HepG2 (cell line): ENCODE data around the gene GAREM1. TPM values are rescaled to one million over a fixed set of nuclear protein-coding genes. Genes with fewer than 3 reads are reported as not detected.
A peak's percentile ranks its signal among the peaks of the same experiment; 100 is the strongest.

ENCODE experiments used
- FOXP1 ChIP-seq, 2 experiments: fragments of 450-650 bp in 1 of 2; IDR thresholded peaks; 2 replicates each; pipeline ENCODE4 v1.6.1; 2017 to 2018; ENCODE audit warnings: antibody characterized with exemption in 1 of 2
- IRF2 ChIP-seq: IDR thresholded peaks from 2 replicates; pipeline ENCODE4 v1.6.1; 2018; ENCODE audit warnings: missing genetic modification reagents, missing compliant biosample characterization
- MIER3 ChIP-seq: IDR thresholded peaks from 2 replicates; pipeline ENCODE4 v1.6.1; 2016; ENCODE audit warnings: missing compliant biosample characterization, borderline replicate concordance
- NAIF1 ChIP-seq: sonication (generic); formaldehyde crosslinking; IDR thresholded peaks from 2 replicates; pipeline ENCODE4 v1.5.0; 2020; ENCODE audit warnings: mild to moderate bottlenecking, missing genetic modification reagents, borderline replicate concordance
- RCOR2 ChIP-seq: IDR thresholded peaks from 2 replicates; pipeline ENCODE4 v1.6.1; 2016; ENCODE audit warnings: missing biosample characterization, missing genetic modification reagents
- TP53 ChIP-seq: sonication (generic); formaldehyde crosslinking; conservative IDR thresholded peaks from 2 replicates; pipeline ENCODE4 v1.4.0; 2020; ENCODE audit warnings: missing genetic modification reagents
- WIZ ChIP-seq: sonication (generic); formaldehyde crosslinking; IDR thresholded peaks from 2 replicates; pipeline ENCODE4 v1.5.1; 2020; ENCODE audit warnings: mild to moderate bottlenecking, missing genetic modification reagents
- ZNF292 ChIP-seq: sonication (generic); formaldehyde crosslinking; IDR thresholded peaks from 2 replicates; pipeline ENCODE4 v1.8.1; 2022; ENCODE audit warnings: mild to moderate bottlenecking, low read depth, missing genetic modification reagents, borderline replicate concordance
- ZNF317 ChIP-seq: sonication (generic); formaldehyde crosslinking; IDR thresholded peaks from 2 replicates; pipeline ENCODE4 v1.5.0; 2020; ENCODE audit warnings: mild to moderate bottlenecking, missing genetic modification reagents
- ZNF614 ChIP-seq: IDR thresholded peaks from 2 replicates; pipeline ENCODE4 v1.6.1; 2018; ENCODE audit warnings: missing biosample characterization, missing genetic modification reagents, inconsistent platforms, borderline replicate concordance
- ZZZ3 ChIP-seq: sonication (generic); formaldehyde crosslinking; IDR thresholded peaks from 2 replicates; pipeline ENCODE4 v1.4.0; 2020; ENCODE audit warnings: missing genetic modification reagents, mild to moderate bottlenecking, borderline replicate concordance
- polyA plus RNA-seq, 8 experiments: library from polyadenylated mRNA; depleted of rRNA in 3 of 8; stranded (reverse) in 7 of 8; unstranded in 1 of 8; fragments of >200 nt; fragmentation: Illumina TruSeq in 4 of 8; extraction: Trizol in 4 of 8; gene quantifications; 2 replicates each; pipeline versions ENCODE4 v1.2.1 to v1.2.3, GENCODE V29; 2011 to 2016; ENCODE audit warnings: low read depth in 4 of 8, missing spikeins in 1 of 8, mixed read lengths in 1 of 8; ENCODE audit not compliant: insufficient read depth in 1 of 8
- total RNA-seq, 5 experiments: library from RNA; depleted of rRNA; stranded (reverse); fragments of >200 nt; fragmentation: Illumina TruSeq; extraction: Trizol; gene quantifications; 2 replicates each; pipeline ENCODE4 v1.2.3, GENCODE V29; 2016; ENCODE audit warnings: low read depth in 1 of 5
- TF ChIP-seq, protein P1 (sequence below): sonication (generic); formaldehyde crosslinking; IDR thresholded peaks from 2 replicates; pipeline ENCODE4 v1.4.0; 2020; ENCODE audit warnings: mild to moderate bottlenecking, missing genetic modification reagents
- TF ChIP-seq, protein P2 (sequence below), 2 experiments: fragments of 450-650 bp in 1 of 2; sonication (generic) in 1 of 2; formaldehyde crosslinking in 1 of 2; IDR thresholded peaks; 2 replicates each; pipeline versions ENCODE4 v1.6.1 to v1.8.0; 2016 to 2022; ENCODE audit warnings: antibody characterized with exemption in 1 of 2, mild to moderate bottlenecking in 1 of 2, missing genetic modification reagents in 1 of 2
- TF ChIP-seq, protein P3 (sequence below): fragments of 450-650 bp; IDR thresholded peaks from 2 replicates; pipeline ENCODE4 v1.6.1; 2017
- TF ChIP-seq, protein P4 (sequence below): sonication (generic); formaldehyde crosslinking; IDR thresholded peaks from 2 replicates; pipeline ENCODE4 v1.4.0; 2020; ENCODE audit warnings: mild to moderate bottlenecking, missing genetic modification reagents

The GAREM1 gene
- total and polyA plus RNA-seq, 2 of the 13 experiments (the other 11 are each of a cell fraction or from before 2014, with no cell fraction given) = 2.5 to 2.9 TPM

DNA sequence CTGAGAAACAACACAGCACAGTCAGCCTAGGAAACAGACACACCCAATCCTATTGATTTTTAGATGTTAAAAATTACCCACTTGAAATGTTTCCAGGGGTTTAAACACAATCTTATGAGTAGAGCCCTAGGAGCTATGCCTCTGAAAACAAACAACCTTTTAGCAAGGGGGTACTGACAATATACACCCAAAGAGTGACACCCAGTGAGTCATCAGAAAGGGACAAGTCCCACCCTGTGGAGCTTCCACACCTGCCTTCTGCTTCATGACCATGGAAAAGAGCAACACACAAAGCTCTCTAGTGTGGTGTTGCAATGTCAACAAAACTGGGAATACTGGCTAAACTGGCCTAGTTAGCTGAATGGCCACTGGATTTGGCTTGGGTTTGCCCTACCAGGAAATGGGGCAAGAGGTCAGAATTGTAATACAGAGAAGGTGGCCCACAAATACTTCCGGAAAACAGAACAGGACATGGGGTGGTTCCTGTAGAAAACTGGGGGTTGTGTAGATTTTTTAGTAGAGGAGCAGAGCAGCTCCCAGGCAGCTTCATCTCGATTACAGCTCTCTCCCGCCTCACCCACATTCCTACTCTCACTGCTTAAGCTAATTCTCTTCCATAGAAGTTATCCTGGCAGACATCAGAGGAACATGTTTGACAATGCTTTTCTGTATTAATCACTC lies 98.2 kb downstream of the GAREM1 start (continued):
- peak; percentile 53; the same call in 1 of the 2 replicates for TF ChIP-seq FOXP1 (IDR thresholded peaks at IDR 0.05)
- peak; percentile 88 for TF ChIP-seq FOXP1 (CRISPR knock-in tag; IDR thresholded peaks at IDR 0.05)
- peak; percentile 85 for TF ChIP-seq IRF2 (CRISPR knock-in tag)
- TF ChIP-seq, protein P1, sequence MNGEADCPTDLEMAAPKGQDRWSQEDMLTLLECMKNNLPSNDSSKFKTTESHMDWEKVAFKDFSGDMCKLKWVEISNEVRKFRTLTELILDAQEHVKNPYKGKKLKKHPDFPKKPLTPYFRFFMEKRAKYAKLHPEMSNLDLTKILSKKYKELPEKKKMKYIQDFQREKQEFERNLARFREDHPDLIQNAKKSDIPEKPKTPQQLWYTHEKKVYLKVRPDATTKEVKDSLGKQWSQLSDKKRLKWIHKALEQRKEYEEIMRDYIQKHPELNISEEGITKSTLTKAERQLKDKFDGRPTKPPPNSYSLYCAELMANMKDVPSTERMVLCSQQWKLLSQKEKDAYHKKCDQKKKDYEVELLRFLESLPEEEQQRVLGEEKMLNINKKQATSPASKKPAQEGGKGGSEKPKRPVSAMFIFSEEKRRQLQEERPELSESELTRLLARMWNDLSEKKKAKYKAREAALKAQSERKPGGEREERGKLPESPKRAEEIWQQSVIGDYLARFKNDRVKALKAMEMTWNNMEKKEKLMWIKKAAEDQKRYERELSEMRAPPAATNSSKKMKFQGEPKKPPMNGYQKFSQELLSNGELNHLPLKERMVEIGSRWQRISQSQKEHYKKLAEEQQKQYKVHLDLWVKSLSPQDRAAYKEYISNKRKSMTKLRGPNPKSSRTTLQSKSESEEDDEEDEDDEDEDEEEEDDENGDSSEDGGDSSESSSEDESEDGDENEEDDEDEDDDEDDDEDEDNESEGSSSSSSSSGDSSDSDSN = peak; percentile 55
- TF ChIP-seq, protein P2, sequence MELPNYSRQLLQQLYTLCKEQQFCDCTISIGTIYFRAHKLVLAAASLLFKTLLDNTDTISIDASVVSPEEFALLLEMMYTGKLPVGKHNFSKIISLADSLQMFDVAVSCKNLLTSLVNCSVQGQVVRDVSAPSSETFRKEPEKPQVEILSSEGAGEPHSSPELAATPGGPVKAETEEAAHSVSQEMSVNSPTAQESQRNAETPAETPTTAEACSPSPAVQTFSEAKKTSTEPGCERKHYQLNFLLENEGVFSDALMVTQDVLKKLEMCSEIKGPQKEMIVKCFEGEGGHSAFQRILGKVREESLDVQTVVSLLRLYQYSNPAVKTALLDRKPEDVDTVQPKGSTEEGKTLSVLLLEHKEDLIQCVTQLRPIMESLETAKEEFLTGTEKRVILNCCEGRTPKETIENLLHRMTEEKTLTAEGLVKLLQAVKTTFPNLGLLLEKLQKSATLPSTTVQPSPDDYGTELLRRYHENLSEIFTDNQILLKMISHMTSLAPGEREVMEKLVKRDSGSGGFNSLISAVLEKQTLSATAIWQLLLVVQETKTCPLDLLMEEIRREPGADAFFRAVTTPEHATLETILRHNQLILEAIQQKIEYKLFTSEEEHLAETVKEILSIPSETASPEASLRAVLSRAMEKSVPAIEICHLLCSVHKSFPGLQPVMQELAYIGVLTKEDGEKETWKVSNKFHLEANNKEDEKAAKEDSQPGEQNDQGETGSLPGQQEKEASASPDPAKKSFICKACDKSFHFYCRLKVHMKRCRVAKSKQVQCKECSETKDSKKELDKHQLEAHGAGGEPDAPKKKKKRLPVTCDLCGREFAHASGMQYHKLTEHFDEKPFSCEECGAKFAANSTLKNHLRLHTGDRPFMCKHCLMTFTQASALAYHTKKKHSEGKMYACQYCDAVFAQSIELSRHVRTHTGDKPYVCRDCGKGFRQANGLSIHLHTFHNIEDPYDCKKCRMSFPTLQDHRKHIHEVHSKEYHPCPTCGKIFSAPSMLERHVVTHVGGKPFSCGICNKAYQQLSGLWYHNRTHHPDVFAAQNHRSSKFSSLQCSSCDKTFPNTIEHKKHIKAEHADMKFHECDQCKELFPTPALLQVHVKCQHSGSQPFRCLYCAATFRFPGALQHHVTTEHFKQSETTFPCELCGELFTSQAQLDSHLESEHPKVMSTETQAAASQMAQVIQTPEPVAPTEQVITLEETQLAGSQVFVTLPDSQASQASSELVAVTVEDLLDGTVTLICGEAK (IDR thresholded peaks at IDR 0.05) = no peak
- TF ChIP-seq, protein P2 (CRISPR knock-in tag; IDR thresholded peaks at IDR 0.05) = no peak; the same call in 1 of the 2 replicates
- TF ChIP-seq ZZZ3 (CRISPR knock-in tag) = no peak
- TF ChIP-seq, protein P3, sequence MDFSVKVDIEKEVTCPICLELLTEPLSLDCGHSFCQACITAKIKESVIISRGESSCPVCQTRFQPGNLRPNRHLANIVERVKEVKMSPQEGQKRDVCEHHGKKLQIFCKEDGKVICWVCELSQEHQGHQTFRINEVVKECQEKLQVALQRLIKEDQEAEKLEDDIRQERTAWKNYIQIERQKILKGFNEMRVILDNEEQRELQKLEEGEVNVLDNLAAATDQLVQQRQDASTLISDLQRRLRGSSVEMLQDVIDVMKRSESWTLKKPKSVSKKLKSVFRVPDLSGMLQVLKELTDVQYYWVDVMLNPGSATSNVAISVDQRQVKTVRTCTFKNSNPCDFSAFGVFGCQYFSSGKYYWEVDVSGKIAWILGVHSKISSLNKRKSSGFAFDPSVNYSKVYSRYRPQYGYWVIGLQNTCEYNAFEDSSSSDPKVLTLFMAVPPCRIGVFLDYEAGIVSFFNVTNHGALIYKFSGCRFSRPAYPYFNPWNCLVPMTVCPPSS = no peak
- peak; percentile 97 for TF ChIP-seq ZNF614 (CRISPR knock-in tag)
- peak; percentile 69; the same call in 1 of the 2 replicates for TF ChIP-seq MIER3 (CRISPR knock-in tag)
- peak; percentile 76; the same call in 1 of the 2 replicates for TF ChIP-seq ZNF292
- 0 out of 2 replicates have a peak, but pooled peaks have one; percentile 47 for TF ChIP-seq WIZ (CRISPR knock-in tag)
- TF ChIP-seq ZNF317 (CRISPR knock-in tag) = peak; percentile 85
- TF ChIP-seq, protein P4, sequence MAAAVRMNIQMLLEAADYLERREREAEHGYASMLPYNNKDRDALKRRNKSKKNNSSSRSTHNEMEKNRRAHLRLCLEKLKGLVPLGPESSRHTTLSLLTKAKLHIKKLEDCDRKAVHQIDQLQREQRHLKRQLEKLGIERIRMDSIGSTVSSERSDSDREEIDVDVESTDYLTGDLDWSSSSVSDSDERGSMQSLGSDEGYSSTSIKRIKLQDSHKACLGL (CRISPR knock-in tag) = no peak
- TF ChIP-seq NAIF1 (CRISPR knock-in tag) = 0 out of 2 replicates have a peak, but pooled peaks have one; percentile 26
- TF ChIP-seq RCOR2 (CRISPR knock-in tag) = peak; percentile 64
- 0 out of 2 replicates have a peak, but pooled peaks have one; percentile 49 for TF ChIP-seq TP53 (CRISPR knock-in tag)
